ENCODE results near the gene FAM174A. TPM values are rescaled to one million over a fixed set of nuclear protein-coding genes. Genes with fewer than 3 reads are reported as not detected.

FAM174A gene
- polyA plus RNA-seq, 3 donors = 5.3 to 11.1 (median 9.2) TPM

GRCh38 chr5:100576217-100576751 lies 41.1 kb downstream of the FAM174A start:
- Mint-ChIP-seq H3K27me3 (ENCODE audit: low read depth in 3 of 3) (no peaks in the 10 kb centered on the region), H3K36me3 (peaks cover 10 to 21% of the 10 kb centered on the region in 2 donors), H3K4me1 (no peaks in the 10 kb centered on the region), H3K4me3 (no peak overlapping the region), H3K9me3 (peaks cover 0 to 5% (median 3%) of the 10 kb centered on the region in 7 donors), H3K27ac (no peak overlapping the region)
- Histone ChIP-seq H3K4me3 (replicated peaks in 1 of 3; ENCODE audit: low read depth in 2 of 3, low read length in 3 of 3) (no peak overlapping the region), H4K20me1 (ENCODE audit: insufficient read depth, low read length) (no peaks in the 10 kb centered on the region), H3K36me3 (replicated peaks in 1 of 2; ENCODE audit: control insufficient read depth in 1 of 2, insufficient read depth in 2 of 2, low read length in 2 of 2) (peaks cover 0 to 11% of the 10 kb centered on the region in 2 donors), H3K27ac (ENCODE audit: low read depth in 1 of 2, low read length in 2 of 2) (no peak overlapping the region), H3K79me2 (ENCODE audit: insufficient read depth, low read length) (no peaks in the 10 kb centered on the region), H3K4me1 (ENCODE audit: control insufficient read depth in 1 of 2, insufficient read depth in 2 of 2, low read length in 2 of 2) (no peaks in the 10 kb centered on the region), H3K9me3 (replicated peaks in 1 of 2; ENCODE audit: control insufficient read depth in 1 of 2, insufficient read depth in 1 of 2, low read length in 2 of 2) (peaks cover 0 to 7% of the 10 kb centered on the region in 2 donors), H2AFZ (ENCODE audit: insufficient read depth, low read depth, low read length, poor library complexity, severe bottlenecking) (no peak overlapping the region), H3K27me3 (ENCODE audit: control insufficient read depth in 2 of 2, insufficient read depth in 2 of 2, low read length in 2 of 2) (no peaks in the 10 kb centered on the region), H3K4me2 (replicated peaks; ENCODE audit: extremely low read depth, low read length, poor library complexity, severe bottlenecking) (no peak overlapping the region), H3K9ac (ENCODE audit: insufficient read depth, low read length, poor library complexity, severe bottlenecking) (no peak overlapping the region)
- TF ChIP-seq CTCF (IDR thresholded peaks at IDR 0.05) = no peak
- intact Hi-C loops (cut with micrococcal nuclease) = no loop called here
- WGBS (ENCODE audit: insufficient coverage) = no CpG with 5 or more reads among the region's 2 CpGs
- no peak for DNase-seq

- Histone ChIP-seq H3K36me3 (replicated peaks in 1 of 2; ENCODE audit: control insufficient read depth in 1 of 2, insufficient read depth in 2 of 2, low read length in 2 of 2) (peaks cover 0 to 11% of the 10 kb centered on the region in 2 donors), H3K9me3 (replicated peaks in 1 of 2; ENCODE audit: control insufficient read depth in 1 of 2, insufficient read depth in 1 of 2, low read length in 2 of 2) (peaks cover 0 to 7% of the 10 kb centered on the region in 2 donors), H3K4me1 (ENCODE audit: control insufficient read depth in 1 of 2, insufficient read depth in 2 of 2, low read length in 2 of 2) (no peaks in the 10 kb centered on the region), H3K4me3 (replicated peaks in 1 of 3; ENCODE audit: low read depth in 2 of 3, low read length in 3 of 3) (no peak overlapping the region), H3K79me2 (ENCODE audit: insufficient read depth, low read length) (no peaks in the 10 kb centered on the region), H3K9ac (ENCODE audit: insufficient read depth, low read length, poor library complexity, severe bottlenecking) (no peak overlapping the region), H4K20me1 (ENCODE audit: insufficient read depth, low read length) (no peaks in the 10 kb centered on the region), H3K27me3 (ENCODE audit: control insufficient read depth in 2 of 2, insufficient read depth in 2 of 2, low read length in 2 of 2) (no peaks in the 10 kb centered on the region), H2AFZ (ENCODE audit: insufficient read depth, low read depth, low read length, poor library complexity, severe bottlenecking) (no peak overlapping the region), H3K4me2 (replicated peaks; ENCODE audit: extremely low read depth, low read length, poor library complexity, severe bottlenecking) (no peak overlapping the region), H3K27ac (ENCODE audit: low read depth in 1 of 2, low read length in 2 of 2) (no peak overlapping the region)
- no peaks in the 10 kb centered on the region for H3K4me1 Mint-ChIP-seq
- peaks cover 0 to 5% (median 3%) of the 10 kb centered on the region in 7 donors for H3K9me3 Mint-ChIP-seq
- no peaks in the 10 kb centered on the region for H3K27me3 Mint-ChIP-seq (ENCODE audit: low read depth in 3 of 3)
- no peak overlapping the region for H3K4me3 Mint-ChIP-seq
- no peak for TF ChIP-seq CTCF (IDR thresholded peaks at IDR 0.05)
- no peak for DNase-seq
- H3K27ac Mint-ChIP-seq = no peak overlapping the region
- peaks cover 10 to 24% of the 10 kb centered on the region in 2 donors for H3K36me3 Mint-ChIP-seq
- WGBS (ENCODE audit: insufficient coverage) = no CpG with 5 or more reads among the region's 1 CpG
- intact Hi-C loops (cut with micrococcal nuclease) = no loop called here
These were observed 42.3 kb downstream of the FAM174A start for GRCh38 chr5:100577506-100577905.
